ENCODE data around the gene SLC12A5. TPM values are rescaled to one million over a fixed set of nuclear protein-coding genes. Genes with fewer than 3 reads are reported as not detected.

The SLC12A5 gene
- total RNA-seq, 4 donors from 2014 or later, result 0.99 to 1.2 TPM; not detected in 2

- WGBS, result 12% methylated on average over 31 of the region's 71 CpGs
- intact Hi-C loops (cut with DNase I), result loop anchor here (2.0 to 5.0 kb wide), 2 partner anchors 66 to 153 kb away; partner anchors contain the start of gene NCOA5
- DNase-seq (ENCODE audit: extremely low spot score), result no peak
- Histone ChIP-seq H3K36me3 (no peaks in the 10 kb centered on the region), H3K9me3 (no peaks in the 10 kb centered on the region), H3K27me3 (peaks cover 0 to 100% (median 34%) of the 10 kb centered on the region in 4 donors), H3K4me1 (peaks cover 15 to 21% (median 20%) of the 10 kb centered on the region in 4 donors), H3K27ac (replicated peaks in 1 of 4) (no peak overlapping the region), H3K4me3 (peak overlapping the region; percentile 38 to 55 (median 46))
- no peak for TF ChIP-seq POLR2A (IDR thresholded peaks at IDR 0.05; ENCODE audit: low read depth)
Observed at GRCh38 chr20:46021361-46022359, 7.4 kb upstream of the SLC12A5 start.

GRCh38 chr20:46022411-46023147, 6.4 kb upstream of the SLC12A5 start:
- 3% methylated on average over 24 of the region's 37 CpGs for WGBS
- no peak for DNase-seq (ENCODE audit: extremely low spot score)
- Histone ChIP-seq H3K36me3 (no peaks in the 10 kb centered on the region), H3K27ac (replicated peaks in 1 of 4) (no peak overlapping the region), H3K27me3 (peaks cover 0 to 100% (median 37%) of the 10 kb centered on the region in 4 donors), H3K4me3 (peak overlapping the region in 2 of 4 donors; percentile 45 to 55), H3K4me1 (peaks cover 15 to 21% (median 20%) of the 10 kb centered on the region in 4 donors), H3K9me3 (no peaks in the 10 kb centered on the region)
- TF ChIP-seq EP300 (IDR thresholded peaks at IDR 0.05) (no peak), CTCF (IDR thresholded peaks at IDR 0.05) (peak; percentile 66 to 80 (median 69))
- intact Hi-C loops (cut with DNase I), result loop anchor here (2.0 to 5.0 kb wide), 2 partner anchors 65 to 152 kb away; partner anchors contain the start of gene NCOA5

GRCh38 chr20:46023148-46023484, 5.9 kb upstream of the SLC12A5 start:
- no peaks in the 10 kb centered on the region for H3K9me3 ChIP-seq
- no peak for DNase-seq (ENCODE audit: extremely low spot score)
- H3K4me1 ChIP-seq, result peaks cover 15 to 21% (median 20%) of the 10 kb centered on the region in 4 donors
- H3K27me3 ChIP-seq, result peaks cover 0 to 100% (median 37%) of the 10 kb centered on the region in 4 donors
- H3K36me3 ChIP-seq, result no peaks in the 10 kb centered on the region
- intact Hi-C loops (cut with DNase I), result loop anchor here (2.0 to 5.0 kb wide), 2 partner anchors 64 to 152 kb away; partner anchors contain the start of gene NCOA5
- TF ChIP-seq POLR2AphosphoS5 (IDR thresholded peaks at IDR 0.05) (no peak), EP300 (IDR thresholded peaks at IDR 0.05) (no peak), CTCF (IDR thresholded peaks at IDR 0.05) (no peak), POLR2A (IDR thresholded peaks at IDR 0.05; ENCODE audit: low read depth) (no peak)
- no peak overlapping the region for H3K4me3 ChIP-seq
- no peak overlapping the region for H3K27ac ChIP-seq (replicated peaks in 1 of 4)
- 39% methylated on average over 8 of the region's 8 CpGs for WGBS

- no peaks in the 10 kb centered on the region for H3K9me3 ChIP-seq
- intact Hi-C loops (cut with DNase I), result loop anchor here (2.0 to 5.0 kb wide), 2 partner anchors 63 to 151 kb away; partner anchors contain the start of gene NCOA5
- no peak overlapping the region for H3K4me3 ChIP-seq
- H3K27me3 ChIP-seq, result peaks cover 0 to 100% (median 46%) of the 10 kb centered on the region in 4 donors
- 66% methylated on average over 4 of the region's 4 CpGs for WGBS
- no peaks in the 10 kb centered on the region for H3K36me3 ChIP-seq
- no peak overlapping the region for H3K27ac ChIP-seq (replicated peaks in 1 of 4)
- TF ChIP-seq CTCF (IDR thresholded peaks at IDR 0.05), result no peak
- no peak for TF ChIP-seq POLR2A (IDR thresholded peaks at IDR 0.05; ENCODE audit: low read depth)
- no peak for TF ChIP-seq POLR2AphosphoS5 (IDR thresholded peaks at IDR 0.05)
- no peak for TF ChIP-seq EP300 (IDR thresholded peaks at IDR 0.05)
- H3K4me1 ChIP-seq, result peaks cover 15 to 22% (median 20%) of the 10 kb centered on the region in 4 donors
- DNase-seq (ENCODE audit: extremely low spot score), result no peak
Observed at GRCh38 chr20:46023999-46024398, 5.0 kb upstream of the SLC12A5 start.

Measured in esophagus muscularis mucosa (tissue), 4 donors.